ENCODE data around the gene RRP8.
A peak's percentile ranks its signal among the peaks of the same experiment; 100 is the strongest.

The RRP8 gene

GRCh38 chr11:6571434-6572008, 31.9 kb downstream of the RRP8 start:
- no peak for DNase-seq (ENCODE audit: extremely low read depth, low read depth)
- no peak for TF ChIP-seq CTCF (IDR thresholded peaks at IDR 0.05; ENCODE audit: low read depth, low read length)

- TF ChIP-seq CTCF (IDR thresholded peaks at IDR 0.05; ENCODE audit: low read depth, low read length): no peak
- DNase-seq (ENCODE audit: extremely low read depth, low read depth): no peak
These were observed 32.6 kb downstream of the RRP8 start for GRCh38 chr11:6570691-6571427.

DNA sequence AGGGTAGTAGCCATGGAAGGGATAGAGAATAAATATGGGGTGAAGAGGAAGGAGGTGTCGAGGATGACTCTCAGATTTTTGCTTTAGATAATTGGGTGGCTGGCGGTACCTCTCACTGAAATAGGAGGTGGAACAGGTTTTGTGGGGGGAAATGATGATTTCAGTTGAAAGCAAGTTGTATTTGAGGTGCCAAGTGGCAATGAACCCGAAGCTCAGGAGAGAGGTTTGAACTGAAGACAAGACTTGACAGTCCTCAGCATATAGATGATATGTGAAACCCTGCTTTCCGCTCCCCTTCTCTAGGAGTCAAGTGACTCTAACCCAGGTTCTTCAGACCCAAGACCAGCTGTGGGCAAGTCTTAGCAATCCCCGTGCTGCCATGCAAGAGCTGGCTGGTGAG, 33.7 kb downstream of the RRP8 start:
- TF ChIP-seq CTCF (IDR thresholded peaks at IDR 0.05; ENCODE audit: low read depth, low read length): no peak
- no peak for DNase-seq (ENCODE audit: extremely low read depth, low read depth)

DNA sequence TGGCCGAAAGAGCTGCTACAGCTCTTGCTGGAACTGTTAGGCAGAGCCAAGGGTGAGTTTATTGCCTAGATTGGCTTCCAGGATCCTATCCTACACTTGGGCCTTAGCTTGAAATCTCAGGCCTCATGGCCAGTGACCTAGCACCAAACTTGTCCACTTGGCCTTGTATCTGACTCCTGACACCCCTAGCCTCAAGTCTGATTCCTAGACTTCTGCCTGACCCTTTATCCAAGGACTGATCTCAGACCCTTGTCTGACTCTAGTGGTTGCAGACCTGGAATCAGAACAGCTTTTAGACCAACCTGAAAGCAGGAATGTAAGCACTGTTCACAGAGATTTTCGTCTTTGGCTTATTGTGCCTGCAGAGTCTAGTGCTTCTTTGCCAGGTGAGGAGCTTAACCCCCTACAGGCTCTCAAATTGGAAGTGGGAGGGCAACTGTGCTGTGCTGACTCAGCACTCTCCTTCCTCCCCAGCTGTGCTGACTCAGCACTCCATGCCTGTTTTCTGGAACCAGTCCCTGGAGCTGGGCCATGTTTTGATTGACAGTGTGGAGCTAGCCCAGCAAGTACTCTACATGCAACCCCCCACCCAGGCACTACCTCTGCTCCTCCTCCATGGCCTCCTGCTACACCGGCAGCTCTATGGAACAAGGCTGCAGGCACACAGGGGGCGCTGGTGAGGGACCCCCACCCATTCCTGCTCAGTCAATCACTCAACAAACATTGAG, 35.1 kb downstream of the RRP8 start:
- TF ChIP-seq CTCF (IDR thresholded peaks at IDR 0.05; ENCODE audit: low read depth, low read length): no peak; the same call in none of the 2 replicates
- peak; percentile 44 for DNase-seq (ENCODE audit: extremely low read depth, low read depth)

DNA sequence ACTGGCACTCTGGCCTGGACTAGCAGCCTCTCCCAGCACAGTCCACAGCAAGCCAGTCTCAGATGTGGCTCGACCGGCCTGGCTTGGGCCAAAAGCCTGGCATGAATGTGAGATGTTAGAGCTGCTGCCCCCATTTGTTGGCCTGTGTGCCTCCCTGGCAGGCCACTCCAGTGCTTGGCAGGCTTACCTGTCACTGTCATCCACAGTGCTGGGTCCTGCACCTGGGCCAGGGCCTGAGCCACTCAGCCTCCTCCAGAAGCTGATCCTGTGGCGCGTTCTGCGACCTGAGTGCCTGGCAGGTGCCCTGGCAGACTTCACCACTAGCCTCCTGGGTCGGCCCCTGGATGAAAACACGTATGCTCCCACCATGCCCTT, 36.1 kb downstream of the RRP8 start:
- DNase-seq (ENCODE audit: extremely low read depth, low read depth): no peak
- TF ChIP-seq CTCF (IDR thresholded peaks at IDR 0.05; ENCODE audit: low read depth, low read length): no peak

GRCh38 chr11:6566704-6567370, 36.6 kb downstream of the RRP8 start:
- no peak for DNase-seq (ENCODE audit: extremely low read depth, low read depth)
- TF ChIP-seq CTCF (IDR thresholded peaks at IDR 0.05; ENCODE audit: low read depth, low read length): no peak
